ENCODE results near the gene AMD1. TPM values are rescaled to one million over a fixed set of nuclear protein-coding genes. Genes with fewer than 3 reads are reported as not detected.

AMD1 gene
- total RNA-seq, 1 donor, result 99.1 TPM

DNA sequence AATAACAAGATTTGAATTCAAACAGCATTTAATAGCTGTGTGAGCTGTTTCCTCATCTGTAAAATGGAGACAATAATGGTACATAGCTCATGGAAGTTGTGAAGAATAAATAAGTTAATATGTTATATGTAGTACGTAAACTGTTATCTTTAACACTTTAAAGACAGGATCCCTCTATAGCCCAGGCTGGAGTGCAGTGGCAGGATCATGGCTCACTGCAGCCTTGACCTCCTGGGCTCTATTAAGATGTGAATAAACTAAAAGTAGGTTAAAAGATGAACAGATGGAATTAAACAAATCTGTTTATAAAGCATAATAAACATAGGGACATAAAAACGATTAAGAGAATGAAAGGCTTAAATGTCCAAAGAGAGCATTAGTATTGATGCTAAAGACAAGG lies 3.0 kb downstream of the AMD1 start:
- H3K4me3 ChIP-seq (ENCODE audit: low read depth, low read length), result peak overlapping the region; percentile 85
- DNase-seq (ENCODE audit: low read depth), result no peak
- TF ChIP-seq, protein P1, sequence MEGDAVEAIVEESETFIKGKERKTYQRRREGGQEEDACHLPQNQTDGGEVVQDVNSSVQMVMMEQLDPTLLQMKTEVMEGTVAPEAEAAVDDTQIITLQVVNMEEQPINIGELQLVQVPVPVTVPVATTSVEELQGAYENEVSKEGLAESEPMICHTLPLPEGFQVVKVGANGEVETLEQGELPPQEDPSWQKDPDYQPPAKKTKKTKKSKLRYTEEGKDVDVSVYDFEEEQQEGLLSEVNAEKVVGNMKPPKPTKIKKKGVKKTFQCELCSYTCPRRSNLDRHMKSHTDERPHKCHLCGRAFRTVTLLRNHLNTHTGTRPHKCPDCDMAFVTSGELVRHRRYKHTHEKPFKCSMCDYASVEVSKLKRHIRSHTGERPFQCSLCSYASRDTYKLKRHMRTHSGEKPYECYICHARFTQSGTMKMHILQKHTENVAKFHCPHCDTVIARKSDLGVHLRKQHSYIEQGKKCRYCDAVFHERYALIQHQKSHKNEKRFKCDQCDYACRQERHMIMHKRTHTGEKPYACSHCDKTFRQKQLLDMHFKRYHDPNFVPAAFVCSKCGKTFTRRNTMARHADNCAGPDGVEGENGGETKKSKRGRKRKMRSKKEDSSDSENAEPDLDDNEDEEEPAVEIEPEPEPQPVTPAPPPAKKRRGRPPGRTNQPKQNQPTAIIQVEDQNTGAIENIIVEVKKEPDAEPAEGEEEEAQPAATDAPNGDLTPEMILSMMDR (IDR thresholded peaks at IDR 0.05; ENCODE audit: insufficient read depth, low read length), result no peak

DNA sequence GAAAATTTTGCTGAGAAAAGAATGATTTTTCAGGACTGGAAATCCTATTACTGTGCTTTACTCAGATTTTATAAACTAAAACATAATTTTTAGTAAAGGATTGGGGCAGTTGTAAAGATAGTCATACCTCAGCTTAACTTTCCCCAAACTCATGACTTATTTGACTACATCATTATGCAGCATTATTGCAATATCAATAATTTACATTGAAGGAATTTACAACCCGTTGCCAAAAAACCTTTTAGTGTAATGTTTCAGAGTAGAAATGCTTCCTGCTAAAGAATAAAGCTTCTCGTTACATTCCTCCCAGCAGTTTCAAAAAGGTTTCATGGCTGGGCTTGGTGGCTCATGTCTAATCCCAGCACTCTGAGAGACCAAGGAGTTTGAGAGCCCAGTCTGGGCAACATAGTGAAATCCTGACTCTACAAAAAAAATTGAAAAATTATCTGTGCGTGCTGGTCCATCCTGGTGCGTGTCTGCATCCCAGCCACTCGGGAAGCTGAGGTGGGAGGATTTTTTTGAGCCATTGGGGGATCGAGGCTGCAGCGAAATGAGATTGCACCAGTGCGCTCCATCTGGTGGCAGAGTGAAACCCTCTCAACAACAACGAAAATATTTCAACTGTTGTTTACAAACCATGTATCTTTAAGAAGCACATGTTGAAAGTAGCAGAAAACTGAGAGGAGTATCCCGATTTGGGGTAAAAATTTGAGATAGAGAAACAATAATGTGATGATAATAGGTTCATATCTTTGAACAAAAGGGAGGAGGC lies 4.4 kb downstream of the AMD1 start:
- DNase-seq (ENCODE audit: low read depth), result peak; percentile 59
- TF ChIP-seq, protein P1 (IDR thresholded peaks at IDR 0.05; ENCODE audit: insufficient read depth, low read length), result peak; percentile 72
- H3K4me3 ChIP-seq (ENCODE audit: low read depth, low read length), result peak overlapping the region; percentile 7

DNA sequence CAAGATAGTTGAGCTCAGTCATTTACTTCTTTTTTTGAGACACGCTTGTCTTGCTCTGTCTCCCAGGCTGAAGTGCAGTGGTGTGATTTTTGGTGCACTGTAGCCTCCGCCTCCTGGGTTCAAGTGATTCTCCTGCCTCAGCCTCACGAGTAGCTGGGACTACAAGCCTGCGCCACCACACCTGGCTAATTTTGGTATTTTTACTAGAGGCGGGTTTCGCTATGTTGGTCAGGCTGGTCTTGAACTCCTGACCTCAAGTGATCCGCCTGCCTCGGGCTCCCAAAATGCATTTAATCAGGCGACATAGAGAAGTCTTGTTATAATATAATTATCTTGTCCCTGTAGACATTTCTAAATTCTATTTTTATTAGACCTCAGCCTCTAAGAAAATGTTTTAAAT lies 6.1 kb downstream of the AMD1 start:
- TF ChIP-seq, protein P1 (IDR thresholded peaks at IDR 0.05; ENCODE audit: insufficient read depth, low read length), result no peak
- DNase-seq (ENCODE audit: low read depth), result no peak
- no peak overlapping the region for H3K4me3 ChIP-seq (ENCODE audit: low read depth, low read length)

DNA sequence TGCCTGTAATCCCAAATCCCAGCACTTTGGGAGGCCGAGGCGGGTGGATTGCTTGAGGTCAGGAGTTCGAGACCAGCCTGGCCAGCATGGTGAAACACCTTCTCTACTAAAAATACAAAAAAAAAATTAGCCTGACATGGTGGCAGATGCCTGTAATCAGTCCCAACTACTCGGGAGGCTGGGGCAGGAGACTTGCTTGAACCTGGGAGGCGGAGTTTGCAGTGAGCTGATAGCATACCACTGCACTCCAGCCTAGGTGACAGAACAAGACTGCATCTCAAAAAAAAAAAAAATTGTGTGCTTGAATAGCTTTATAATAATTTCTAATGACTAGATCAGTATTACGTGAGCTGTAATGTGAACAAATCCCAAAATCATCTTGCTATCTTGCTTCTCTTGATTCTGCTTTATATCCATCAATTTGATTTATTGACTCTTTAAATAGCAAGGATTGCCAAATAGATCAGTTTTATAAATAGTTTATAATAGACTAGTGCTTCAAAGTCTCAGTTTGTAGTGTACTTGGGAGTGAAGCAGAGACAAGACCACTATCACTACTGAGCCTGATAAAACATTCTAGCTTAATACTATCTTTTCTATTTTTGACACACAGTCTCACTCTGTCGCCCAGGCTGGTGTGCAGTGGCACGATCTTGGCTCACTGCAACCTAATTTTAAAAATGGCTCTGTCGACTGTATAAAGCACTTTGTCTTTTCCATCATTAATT lies 7.1 kb downstream of the AMD1 start:
- H3K4me3 ChIP-seq (ENCODE audit: low read depth, low read length), result no peak overlapping the region
- no peak for DNase-seq (ENCODE audit: low read depth)
- TF ChIP-seq, protein P1 (IDR thresholded peaks at IDR 0.05; ENCODE audit: insufficient read depth, low read length), result no peak

DNA sequence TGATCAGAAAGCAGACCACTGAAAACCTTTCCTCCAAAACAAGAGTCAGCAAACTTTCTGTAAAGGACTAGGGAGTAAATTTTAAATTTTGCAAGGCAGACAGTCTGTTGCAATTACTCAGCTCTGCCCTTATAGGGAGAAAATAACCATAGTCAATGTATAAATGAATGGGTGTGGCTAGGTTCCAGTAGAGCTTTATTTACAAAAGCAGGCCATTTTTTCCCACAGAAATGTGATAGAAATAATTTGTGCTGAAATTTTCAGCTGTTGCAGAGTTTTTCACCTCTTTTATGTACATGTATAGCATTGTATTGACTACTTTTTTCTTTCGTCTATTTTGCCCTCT lies 7.7 kb downstream of the AMD1 start:
- TF ChIP-seq, protein P1 (IDR thresholded peaks at IDR 0.05; ENCODE audit: insufficient read depth, low read length), result no peak
- H3K4me3 ChIP-seq (ENCODE audit: low read depth, low read length), result no peak overlapping the region
- peak; percentile 20 for DNase-seq (ENCODE audit: low read depth)

DNA sequence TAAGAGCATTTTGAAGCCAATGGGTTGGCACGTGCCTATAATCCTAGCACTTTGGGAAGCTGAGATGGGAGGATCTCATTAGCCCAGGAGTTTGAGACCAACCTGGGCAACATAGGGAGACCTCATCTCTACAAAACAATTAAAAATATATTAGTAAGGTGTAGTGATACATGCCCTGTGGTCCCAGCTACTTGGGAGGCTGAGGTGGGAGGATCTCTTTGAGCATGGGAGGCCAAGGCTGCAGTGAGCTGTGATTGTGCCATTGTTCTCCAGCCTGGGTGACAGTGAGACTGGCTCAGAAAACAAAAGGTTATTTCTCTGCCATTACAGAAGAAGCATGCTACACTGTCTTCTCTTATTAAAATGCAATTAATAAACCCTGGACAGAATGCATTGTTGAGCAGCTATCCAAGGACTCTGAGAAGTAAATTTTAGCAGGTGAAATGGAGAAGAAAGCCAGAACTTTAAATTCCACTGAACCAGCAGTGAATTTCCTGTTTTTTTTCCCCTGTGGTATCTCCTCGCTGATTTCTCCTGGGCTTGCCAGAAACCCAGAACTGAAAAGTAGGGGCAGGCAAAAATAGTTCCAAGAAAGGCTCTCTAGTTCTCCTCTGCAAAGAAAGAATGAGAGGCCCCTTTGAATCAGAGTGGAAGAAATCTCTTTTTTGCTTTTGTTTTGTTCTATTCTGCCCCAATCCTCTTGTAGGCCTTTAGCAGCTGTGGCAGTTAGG lies 8.4 kb downstream of the AMD1 start:
- TF ChIP-seq, protein P1 (IDR thresholded peaks at IDR 0.05; ENCODE audit: insufficient read depth, low read length), result no peak
- peak; percentile 27 for DNase-seq (ENCODE audit: low read depth)
- H3K4me3 ChIP-seq (ENCODE audit: low read depth, low read length), result no peak overlapping the region
